ENCODE measurements around the gene BRD1. TPM values are rescaled to one million over a fixed set of nuclear protein-coding genes. Genes with fewer than 3 reads are reported as not detected.
"Not testable (repeated sequence)": the region's sequence is repeated elsewhere in the genome, so short reads cannot be mapped to it uniquely, and the experiment has no call there.

Gene BRD1
- total and polyA plus RNA-seq, 2 experiments from 2014 or later, result 12.3 to 33.8 TPM

DNA sequence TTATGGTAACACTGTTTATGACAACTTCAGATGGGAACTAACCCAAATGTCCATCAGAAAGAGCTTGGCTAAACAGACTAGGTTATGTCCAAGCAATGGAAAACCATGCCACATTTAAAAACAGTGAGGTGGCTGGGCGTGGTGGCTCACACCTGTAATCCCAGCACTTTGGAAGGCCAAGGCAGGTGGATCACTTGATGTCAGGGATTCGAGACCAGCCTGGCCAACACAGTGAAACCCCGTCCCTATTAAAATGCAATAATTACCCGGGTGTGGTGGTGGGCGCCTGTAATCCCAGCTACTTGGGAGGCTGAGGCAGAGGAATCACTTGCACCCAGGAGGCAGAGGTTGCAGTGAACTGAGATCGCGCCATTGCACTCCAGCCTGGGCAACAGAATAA, 65.1 kb downstream of the BRD1 start:
- not testable (repeated sequence) for H3K4me3 Mint-ChIP-seq; DNase-seq (ENCODE audit: low spot score); H3K27ac ChIP-seq (ENCODE audit: low read depth); H3K27ac Mint-ChIP-seq; H3F3A ChIP-seq (replicated peaks; ENCODE audit: low read depth); H3K4me1 ChIP-seq (ENCODE audit: insufficient read depth); ATAC-seq; H3K79me2 ChIP-seq (replicated peaks; ENCODE audit: insufficient read depth); H4K20me1 ChIP-seq (replicated peaks; ENCODE audit: insufficient read depth); H3K4me3 ChIP-seq; H3K27me3 ChIP-seq (ENCODE audit: insufficient read depth); H3K36me3 Mint-ChIP-seq (ENCODE audit: low read depth); H3K27me3 Mint-ChIP-seq (ENCODE audit: insufficient read depth, low read depth, poor library complexity); H3K9me2 ChIP-seq (ENCODE audit: insufficient read depth); H3K4me1 Mint-ChIP-seq; H3K36me3 ChIP-seq (ENCODE audit: insufficient read depth); H2AFZ ChIP-seq; H3K4me2 ChIP-seq
- peaks cover 14% of the 10 kb centered on the region for H3K9me3 Mint-ChIP-seq

DNA sequence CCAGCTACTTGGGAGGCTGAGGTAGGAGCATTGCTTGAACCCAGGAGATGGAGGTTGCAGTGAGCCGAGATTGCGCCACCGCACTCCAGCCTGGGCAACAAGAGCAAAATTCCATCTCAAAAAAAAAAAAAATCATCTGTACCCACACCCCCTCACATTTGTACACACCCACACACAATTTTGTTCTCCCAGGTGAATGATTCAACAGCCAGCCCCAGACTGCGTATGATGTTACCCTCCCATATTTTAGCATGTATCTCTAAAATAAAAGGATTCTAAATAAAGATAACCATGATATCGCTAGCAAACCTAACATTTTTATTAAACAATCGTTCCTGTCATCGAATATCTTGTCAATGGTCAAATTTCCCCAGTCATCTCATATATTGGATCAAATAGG, 65.8 kb downstream of the BRD1 start:
- H3K4me3 Mint-ChIP-seq, result no peak overlapping the region
- no peak for TF ChIP-seq CREB1 (CRISPR knock-in tag; IDR thresholded peaks at IDR 0.05; ENCODE audit: low read depth)
- no peak for TF ChIP-seq ZNF331 (CRISPR knock-in tag; IDR thresholded peaks at IDR 0.05; ENCODE audit: low read depth)
- no peak for TF ChIP-seq EZH2 (IDR thresholded peaks at IDR 0.05; ENCODE audit: low read depth, unreplicated experiment)
- no peak for TF ChIP-seq ZNF114 (CRISPR knock-in tag; IDR thresholded peaks at IDR 0.05)
- TF ChIP-seq, protein P1, sequence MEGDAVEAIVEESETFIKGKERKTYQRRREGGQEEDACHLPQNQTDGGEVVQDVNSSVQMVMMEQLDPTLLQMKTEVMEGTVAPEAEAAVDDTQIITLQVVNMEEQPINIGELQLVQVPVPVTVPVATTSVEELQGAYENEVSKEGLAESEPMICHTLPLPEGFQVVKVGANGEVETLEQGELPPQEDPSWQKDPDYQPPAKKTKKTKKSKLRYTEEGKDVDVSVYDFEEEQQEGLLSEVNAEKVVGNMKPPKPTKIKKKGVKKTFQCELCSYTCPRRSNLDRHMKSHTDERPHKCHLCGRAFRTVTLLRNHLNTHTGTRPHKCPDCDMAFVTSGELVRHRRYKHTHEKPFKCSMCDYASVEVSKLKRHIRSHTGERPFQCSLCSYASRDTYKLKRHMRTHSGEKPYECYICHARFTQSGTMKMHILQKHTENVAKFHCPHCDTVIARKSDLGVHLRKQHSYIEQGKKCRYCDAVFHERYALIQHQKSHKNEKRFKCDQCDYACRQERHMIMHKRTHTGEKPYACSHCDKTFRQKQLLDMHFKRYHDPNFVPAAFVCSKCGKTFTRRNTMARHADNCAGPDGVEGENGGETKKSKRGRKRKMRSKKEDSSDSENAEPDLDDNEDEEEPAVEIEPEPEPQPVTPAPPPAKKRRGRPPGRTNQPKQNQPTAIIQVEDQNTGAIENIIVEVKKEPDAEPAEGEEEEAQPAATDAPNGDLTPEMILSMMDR (conservative IDR thresholded peaks at IDR 0.05; ENCODE audit: low read depth in 2 of 2), result no peak
- no peak for TF ChIP-seq EZH2phosphoT487 (IDR thresholded peaks at IDR 0.05; ENCODE audit: unreplicated experiment)
- TF ChIP-seq, protein P2, sequence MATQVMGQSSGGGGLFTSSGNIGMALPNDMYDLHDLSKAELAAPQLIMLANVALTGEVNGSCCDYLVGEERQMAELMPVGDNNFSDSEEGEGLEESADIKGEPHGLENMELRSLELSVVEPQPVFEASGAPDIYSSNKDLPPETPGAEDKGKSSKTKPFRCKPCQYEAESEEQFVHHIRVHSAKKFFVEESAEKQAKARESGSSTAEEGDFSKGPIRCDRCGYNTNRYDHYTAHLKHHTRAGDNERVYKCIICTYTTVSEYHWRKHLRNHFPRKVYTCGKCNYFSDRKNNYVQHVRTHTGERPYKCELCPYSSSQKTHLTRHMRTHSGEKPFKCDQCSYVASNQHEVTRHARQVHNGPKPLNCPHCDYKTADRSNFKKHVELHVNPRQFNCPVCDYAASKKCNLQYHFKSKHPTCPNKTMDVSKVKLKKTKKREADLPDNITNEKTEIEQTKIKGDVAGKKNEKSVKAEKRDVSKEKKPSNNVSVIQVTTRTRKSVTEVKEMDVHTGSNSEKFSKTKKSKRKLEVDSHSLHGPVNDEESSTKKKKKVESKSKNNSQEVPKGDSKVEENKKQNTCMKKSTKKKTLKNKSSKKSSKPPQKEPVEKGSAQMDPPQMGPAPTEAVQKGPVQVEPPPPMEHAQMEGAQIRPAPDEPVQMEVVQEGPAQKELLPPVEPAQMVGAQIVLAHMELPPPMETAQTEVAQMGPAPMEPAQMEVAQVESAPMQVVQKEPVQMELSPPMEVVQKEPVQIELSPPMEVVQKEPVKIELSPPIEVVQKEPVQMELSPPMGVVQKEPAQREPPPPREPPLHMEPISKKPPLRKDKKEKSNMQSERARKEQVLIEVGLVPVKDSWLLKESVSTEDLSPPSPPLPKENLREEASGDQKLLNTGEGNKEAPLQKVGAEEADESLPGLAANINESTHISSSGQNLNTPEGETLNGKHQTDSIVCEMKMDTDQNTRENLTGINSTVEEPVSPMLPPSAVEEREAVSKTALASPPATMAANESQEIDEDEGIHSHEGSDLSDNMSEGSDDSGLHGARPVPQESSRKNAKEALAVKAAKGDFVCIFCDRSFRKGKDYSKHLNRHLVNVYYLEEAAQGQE (IDR thresholded peaks at IDR 0.05; ENCODE audit: unreplicated experiment), result no peak
- TF ChIP-seq NANOG (IDR thresholded peaks at IDR 0.05; ENCODE audit: borderline replicate concordance), result no peak
- TF ChIP-seq, protein P3, sequence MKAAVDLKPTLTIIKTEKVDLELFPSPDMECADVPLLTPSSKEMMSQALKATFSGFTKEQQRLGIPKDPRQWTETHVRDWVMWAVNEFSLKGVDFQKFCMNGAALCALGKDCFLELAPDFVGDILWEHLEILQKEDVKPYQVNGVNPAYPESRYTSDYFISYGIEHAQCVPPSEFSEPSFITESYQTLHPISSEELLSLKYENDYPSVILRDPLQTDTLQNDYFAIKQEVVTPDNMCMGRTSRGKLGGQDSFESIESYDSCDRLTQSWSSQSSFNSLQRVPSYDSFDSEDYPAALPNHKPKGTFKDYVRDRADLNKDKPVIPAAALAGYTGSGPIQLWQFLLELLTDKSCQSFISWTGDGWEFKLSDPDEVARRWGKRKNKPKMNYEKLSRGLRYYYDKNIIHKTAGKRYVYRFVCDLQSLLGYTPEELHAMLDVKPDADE (IDR thresholded peaks at IDR 0.05), result no peak
- no peak for TF ChIP-seq STAT1 (IDR thresholded peaks at IDR 0.05; ENCODE audit: unreplicated experiment)
- no peak for TF ChIP-seq POLR2AphosphoS5 (IDR thresholded peaks at IDR 0.05; ENCODE audit: low read depth)

More for the DNA sequence above, 65.8 kb downstream of the BRD1 start:
- H4K20me1 ChIP-seq (replicated peaks; ENCODE audit: insufficient read depth), result no peaks in the 10 kb centered on the region
- no peaks in the 10 kb centered on the region for H3K9me2 ChIP-seq (ENCODE audit: insufficient read depth)
- H3K9me3 Mint-ChIP-seq, result peaks cover 8% of the 10 kb centered on the region
- H2AFZ ChIP-seq, result no peak overlapping the region
- H3K4me3 ChIP-seq, result no peak overlapping the region
- no peak overlapping the region for H3K4me2 ChIP-seq
- no peaks in the 10 kb centered on the region for H3F3A ChIP-seq (replicated peaks; ENCODE audit: low read depth)
- H3K4me1 ChIP-seq (ENCODE audit: insufficient read depth), result no peaks in the 10 kb centered on the region
- no peaks in the 10 kb centered on the region; the same call in 1 of the 2 replicates for H3K36me3 ChIP-seq (ENCODE audit: insufficient read depth)
- peaks cover under 1% of the 10 kb centered on the region for H3K36me3 Mint-ChIP-seq (ENCODE audit: low read depth)
- no peak overlapping the region for H3K27ac Mint-ChIP-seq
- DNase-seq (ENCODE audit: low spot score) (no peak), ATAC-seq (no peak)
- no peak overlapping the region for H3K27ac ChIP-seq (ENCODE audit: low read depth)
- H3K27me3 ChIP-seq (ENCODE audit: insufficient read depth), result no peaks in the 10 kb centered on the region
- peaks cover 2% of the 10 kb centered on the region for H3K27me3 Mint-ChIP-seq (ENCODE audit: insufficient read depth, low read depth, poor library complexity)
- H3K4me1 Mint-ChIP-seq, result no peaks in the 10 kb centered on the region; the same call in 1 of the 3 replicates
- H3K79me2 ChIP-seq (replicated peaks; ENCODE audit: insufficient read depth), result no peaks in the 10 kb centered on the region

All from GM23338 (cell line).